Suprapubic skin (tissue), 3 donors: ENCODE data around the gene TBC1D16.

Experiments
- CTCF ChIP-seq, 2 donors: fragments of 200-600 bp in 1 of 2; fragments of 450-650 bp in 1 of 2; sonication (generic) in 1 of 2; IDR thresholded peaks; one replicate each; pipeline ENCODE4 v1.5.1; 2016 to 2019; ENCODE audit warnings: antibody characterized with exemption in 2 of 2, mild to moderate bottlenecking in 1 of 2, moderate library complexity in 1 of 2
- EP300 ChIP-seq: sonication (generic); formaldehyde crosslinking; IDR thresholded peaks from one replicate; pipeline ENCODE4 v1.6.1; 2017; ENCODE audit warnings: antibody characterized with exemption
- POLR2A ChIP-seq, 2 donors: fragments of 450-650 bp; IDR thresholded peaks; one replicate each; pipeline ENCODE4 v1.6.1; 2017; ENCODE audit warnings: antibody characterized with exemption in 2 of 2, mild to moderate bottlenecking in 2 of 2, moderate library complexity in 2 of 2

GRCh38 chr17:79995696-79996095 lies 40.0 kb downstream of the TBC1D16 start:
- TF ChIP-seq CTCF (IDR thresholded peaks at IDR 0.05) (no peak), POLR2A (IDR thresholded peaks at IDR 0.05) (no peak), EP300 (no peak)
